HepG2 (cell line): ENCODE results near the gene NECTIN2. TPM values are rescaled to one million over a fixed set of nuclear protein-coding genes. Genes with fewer than 3 reads are reported as not detected.

ENCODE experiments used
- CBX5 ChIP-seq: sonication (generic); formaldehyde crosslinking; IDR thresholded peaks from 2 replicates; pipeline ENCODE4 v1.4.0; 2020; ENCODE audit warnings: missing genetic modification reagents, borderline replicate concordance
- ISX ChIP-seq: sonication (generic); formaldehyde crosslinking; conservative IDR thresholded peaks from 2 replicates; pipeline ENCODE4 v1.5.0; 2020; ENCODE audit warnings: missing genetic modification reagents
- KDM2A ChIP-seq: sonication (generic); formaldehyde crosslinking; IDR thresholded peaks from 2 replicates; pipeline ENCODE4 v1.4.0; 2020; ENCODE audit warnings: low read depth, missing genetic modification reagents, borderline replicate concordance
- KDM5B ChIP-seq: sonication (generic); formaldehyde crosslinking; IDR thresholded peaks from 2 replicates; pipeline ENCODE4 v1.4.0; 2020; ENCODE audit warnings: missing genetic modification reagents, mild to moderate bottlenecking, borderline replicate concordance
- KLF12 ChIP-seq: sonication (generic); formaldehyde crosslinking; IDR thresholded peaks from 2 replicates; pipeline ENCODE4 v1.4.0; 2020; ENCODE audit warnings: missing genetic modification reagents, borderline replicate concordance
- KLF15 ChIP-seq: sonication (generic); formaldehyde crosslinking; IDR thresholded peaks from 2 replicates; pipeline ENCODE4 v1.8.1; 2023; ENCODE audit warnings: borderline replicate concordance, mild to moderate bottlenecking, inconsistent platforms, missing genetic modification reagents, mixed read lengths
- MLLT10 ChIP-seq: sonication (generic); formaldehyde crosslinking; IDR thresholded peaks from 2 replicates; pipeline ENCODE4 v1.4.0; 2020; ENCODE audit warnings: missing genetic modification reagents
- PHF20 ChIP-seq: sonication (generic); formaldehyde crosslinking; IDR thresholded peaks from 2 replicates; pipeline ENCODE4 v1.5.0; 2020; ENCODE audit warnings: mild to moderate bottlenecking, missing genetic modification reagents
- PHF5A ChIP-seq: IDR thresholded peaks from one replicate; pipeline ENCODE4 v1.6.1; 2018; ENCODE audit warnings: low read depth, missing genetic modification reagents; ENCODE audit not compliant: unreplicated experiment
- U2AF2 ChIP-seq: fragments of 200-400 bp; formaldehyde crosslinking; IDR thresholded peaks from 2 replicates; pipeline ENCODE4 v1.6.1; 2017; ENCODE audit warnings: low read depth, mild to moderate bottlenecking, low read length
- ZMAT3 ChIP-seq: sonication (generic); formaldehyde crosslinking; conservative IDR thresholded peaks from 2 replicates; pipeline ENCODE4 v1.7.0; 2021; ENCODE audit warnings: missing genetic modification reagents
- ZNF382 ChIP-seq: sonication (generic); formaldehyde crosslinking; IDR thresholded peaks from 2 replicates; pipeline ENCODE4 v1.5.0; 2020; ENCODE audit warnings: missing genetic modification reagents, mild to moderate bottlenecking, borderline replicate concordance
- ZNF44 ChIP-seq: sonication (generic); formaldehyde crosslinking; IDR thresholded peaks from 2 replicates; pipeline ENCODE4 v1.5.1; 2020; ENCODE audit warnings: mild to moderate bottlenecking, missing genetic modification reagents
- ZNF672 ChIP-seq: sonication (generic); formaldehyde crosslinking; IDR thresholded peaks from 2 replicates; pipeline ENCODE4 v1.8.1; 2022; ENCODE audit warnings: missing genetic modification reagents
- polyA plus RNA-seq, 8 experiments: library from polyadenylated mRNA; depleted of rRNA in 3 of 8; stranded (reverse) in 7 of 8; unstranded in 1 of 8; fragments of >200 nt; fragmentation: Illumina TruSeq in 4 of 8; extraction: Trizol in 4 of 8; gene quantifications; 2 replicates each; pipeline versions ENCODE4 v1.2.1 to v1.2.3, GENCODE V29; 2011 to 2016; ENCODE audit warnings: low read depth in 4 of 8, missing spikeins in 1 of 8, mixed read lengths in 1 of 8; ENCODE audit not compliant: insufficient read depth in 1 of 8
- total RNA-seq, 5 experiments: library from RNA; depleted of rRNA; stranded (reverse); fragments of >200 nt; fragmentation: Illumina TruSeq; extraction: Trizol; gene quantifications; 2 replicates each; pipeline ENCODE4 v1.2.3, GENCODE V29; 2016; ENCODE audit warnings: low read depth in 1 of 5
- TF ChIP-seq, protein P1 (sequence below): sonication (generic); formaldehyde crosslinking; IDR thresholded peaks from 2 replicates; pipeline ENCODE4 v1.4.0; 2020; ENCODE audit warnings: missing genetic modification reagents, mild to moderate bottlenecking, borderline replicate concordance
- TF ChIP-seq, protein P2 (sequence below): sonication (generic); formaldehyde crosslinking; conservative IDR thresholded peaks from 2 replicates; pipeline ENCODE4 v1.4.0; 2020; ENCODE audit warnings: missing genetic modification reagents
- TF ChIP-seq, protein P3 (sequence below): sonication (generic); formaldehyde crosslinking; IDR thresholded peaks from 2 replicates; pipeline ENCODE4 v1.4.0; 2020; ENCODE audit warnings: missing genetic modification reagents
- TF ChIP-seq, protein P4 (sequence below): sonication (generic); formaldehyde crosslinking; IDR thresholded peaks from 2 replicates; pipeline ENCODE4 v1.8.1; 2023; ENCODE audit warnings: mild to moderate bottlenecking, missing genetic modification reagents
- TF ChIP-seq, protein P5 (sequence below): sonication (generic); formaldehyde crosslinking; IDR thresholded peaks from 2 replicates; pipeline ENCODE4 v1.4.0; 2020; ENCODE audit warnings: low read depth, mild to moderate bottlenecking, missing genetic modification reagents
- TF ChIP-seq, protein P6 (sequence below): sonication (generic); formaldehyde crosslinking; IDR thresholded peaks from 2 replicates; pipeline ENCODE4 v1.5.1; 2020; ENCODE audit warnings: mild to moderate bottlenecking, missing genetic modification reagents

NECTIN2 gene
- total and polyA plus RNA-seq, 2 of the 13 experiments (the other 11 are each of a cell fraction or from before 2014, with no cell fraction given) = 75.4 to 114 TPM

DNA sequence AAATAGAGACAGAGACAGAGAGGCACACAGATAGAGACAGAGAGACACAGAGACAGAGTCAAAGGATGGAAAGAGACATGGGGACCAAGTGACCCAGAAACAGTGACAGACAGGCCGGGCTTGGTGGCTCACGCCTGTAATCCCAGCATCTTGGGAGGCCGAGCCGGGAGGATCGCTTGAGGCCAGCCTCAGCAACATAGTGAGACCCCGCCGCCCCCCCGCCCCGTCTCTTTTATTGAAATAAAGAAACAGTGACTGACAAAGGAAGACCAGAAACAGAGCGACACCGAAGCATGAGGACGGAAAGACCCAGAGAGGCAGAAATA lies 848 bp upstream of the NECTIN2 start (continued):
- TF ChIP-seq, protein P1, sequence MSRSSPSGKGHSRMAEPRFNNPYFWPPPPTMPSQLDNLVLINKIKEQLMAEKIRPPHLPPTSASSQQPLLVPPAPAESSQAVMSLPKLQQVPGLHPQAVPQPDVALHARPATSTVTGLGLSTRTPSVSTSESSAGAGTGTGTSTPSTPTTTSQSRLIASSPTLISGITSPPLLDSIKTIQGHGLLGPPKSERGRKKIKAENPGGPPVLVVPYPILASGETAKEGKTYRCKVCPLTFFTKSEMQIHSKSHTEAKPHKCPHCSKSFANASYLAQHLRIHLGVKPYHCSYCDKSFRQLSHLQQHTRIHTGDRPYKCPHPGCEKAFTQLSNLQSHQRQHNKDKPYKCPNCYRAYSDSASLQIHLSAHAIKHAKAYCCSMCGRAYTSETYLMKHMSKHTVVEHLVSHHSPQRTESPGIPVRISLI (CRISPR knock-in tag) = no peak
- TF ChIP-seq PHF5A (CRISPR knock-in tag) (no peak), U2AF2 (no peak), ZNF672 (CRISPR knock-in tag) (peak; percentile 18; the same call in 1 of the 2 replicates), KLF12 (CRISPR knock-in tag) (no peak), ZNF382 (CRISPR knock-in tag) (no peak), KLF15 (CRISPR knock-in tag) (no peak), MLLT10 (CRISPR knock-in tag) (no peak), ZNF44 (CRISPR knock-in tag) (no peak), ZMAT3 (CRISPR knock-in tag) (no peak), CBX5 (no peak), ISX (CRISPR knock-in tag) (no peak), PHF20 (0 out of 2 replicates have a peak, but pooled peaks have one; percentile 47), KDM2A (CRISPR knock-in tag) (no peak), KDM5B (CRISPR knock-in tag) (0 out of 2 replicates have a peak, but pooled peaks have one; percentile 6)
- TF ChIP-seq, protein P2, sequence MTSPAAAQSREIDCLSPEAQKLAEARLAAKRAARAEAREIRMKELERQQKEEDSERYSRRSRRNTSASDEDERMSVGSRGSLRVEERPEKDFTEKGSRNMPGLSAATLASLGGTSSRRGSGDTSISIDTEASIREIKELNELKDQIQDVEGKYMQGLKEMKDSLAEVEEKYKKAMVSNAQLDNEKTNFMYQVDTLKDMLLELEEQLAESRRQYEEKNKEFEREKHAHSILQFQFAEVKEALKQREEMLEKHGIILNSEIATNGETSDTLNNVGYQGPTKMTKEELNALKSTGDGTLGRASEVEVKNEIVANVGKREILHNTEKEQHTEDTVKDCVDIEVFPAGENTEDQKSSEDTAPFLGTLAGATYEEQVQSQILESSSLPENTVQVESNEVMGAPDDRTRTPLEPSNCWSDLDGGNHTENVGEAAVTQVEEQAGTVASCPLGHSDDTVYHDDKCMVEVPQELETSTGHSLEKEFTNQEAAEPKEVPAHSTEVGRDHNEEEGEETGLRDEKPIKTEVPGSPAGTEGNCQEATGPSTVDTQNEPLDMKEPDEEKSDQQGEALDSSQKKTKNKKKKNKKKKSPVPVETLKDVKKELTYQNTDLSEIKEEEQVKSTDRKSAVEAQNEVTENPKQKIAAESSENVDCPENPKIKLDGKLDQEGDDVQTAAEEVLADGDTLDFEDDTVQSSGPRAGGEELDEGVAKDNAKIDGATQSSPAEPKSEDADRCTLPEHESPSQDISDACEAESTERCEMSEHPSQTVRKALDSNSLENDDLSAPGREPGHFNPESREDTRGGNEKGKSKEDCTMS (CRISPR knock-in tag) = no peak
- TF ChIP-seq, protein P3, sequence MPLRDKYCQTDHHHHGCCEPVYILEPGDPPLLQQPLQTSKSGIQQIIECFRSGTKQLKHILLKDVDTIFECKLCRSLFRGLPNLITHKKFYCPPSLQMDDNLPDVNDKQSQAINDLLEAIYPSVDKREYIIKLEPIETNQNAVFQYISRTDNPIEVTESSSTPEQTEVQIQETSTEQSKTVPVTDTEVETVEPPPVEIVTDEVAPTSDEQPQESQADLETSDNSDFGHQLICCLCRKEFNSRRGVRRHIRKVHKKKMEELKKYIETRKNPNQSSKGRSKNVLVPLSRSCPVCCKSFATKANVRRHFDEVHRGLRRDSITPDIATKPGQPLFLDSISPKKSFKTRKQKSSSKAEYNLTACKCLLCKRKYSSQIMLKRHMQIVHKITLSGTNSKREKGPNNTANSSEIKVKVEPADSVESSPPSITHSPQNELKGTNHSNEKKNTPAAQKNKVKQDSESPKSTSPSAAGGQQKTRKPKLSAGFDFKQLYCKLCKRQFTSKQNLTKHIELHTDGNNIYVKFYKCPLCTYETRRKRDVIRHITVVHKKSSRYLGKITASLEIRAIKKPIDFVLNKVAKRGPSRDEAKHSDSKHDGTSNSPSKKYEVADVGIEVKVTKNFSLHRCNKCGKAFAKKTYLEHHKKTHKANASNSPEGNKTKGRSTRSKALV = no peak
- TF ChIP-seq, protein P4, sequence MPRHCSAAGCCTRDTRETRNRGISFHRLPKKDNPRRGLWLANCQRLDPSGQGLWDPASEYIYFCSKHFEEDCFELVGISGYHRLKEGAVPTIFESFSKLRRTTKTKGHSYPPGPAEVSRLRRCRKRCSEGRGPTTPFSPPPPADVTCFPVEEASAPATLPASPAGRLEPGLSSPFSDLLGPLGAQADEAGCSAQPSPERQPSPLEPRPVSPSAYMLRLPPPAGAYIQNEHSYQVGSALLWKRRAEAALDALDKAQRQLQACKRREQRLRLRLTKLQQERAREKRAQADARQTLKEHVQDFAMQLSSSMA (CRISPR knock-in tag) = no peak; the same call in 1 of the 2 replicates
- TF ChIP-seq, protein P5, sequence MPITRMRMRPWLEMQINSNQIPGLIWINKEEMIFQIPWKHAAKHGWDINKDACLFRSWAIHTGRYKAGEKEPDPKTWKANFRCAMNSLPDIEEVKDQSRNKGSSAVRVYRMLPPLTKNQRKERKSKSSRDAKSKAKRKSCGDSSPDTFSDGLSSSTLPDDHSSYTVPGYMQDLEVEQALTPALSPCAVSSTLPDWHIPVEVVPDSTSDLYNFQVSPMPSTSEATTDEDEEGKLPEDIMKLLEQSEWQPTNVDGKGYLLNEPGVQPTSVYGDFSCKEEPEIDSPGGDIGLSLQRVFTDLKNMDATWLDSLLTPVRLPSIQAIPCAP (CRISPR knock-in tag) = no peak
- TF ChIP-seq, protein P6, sequence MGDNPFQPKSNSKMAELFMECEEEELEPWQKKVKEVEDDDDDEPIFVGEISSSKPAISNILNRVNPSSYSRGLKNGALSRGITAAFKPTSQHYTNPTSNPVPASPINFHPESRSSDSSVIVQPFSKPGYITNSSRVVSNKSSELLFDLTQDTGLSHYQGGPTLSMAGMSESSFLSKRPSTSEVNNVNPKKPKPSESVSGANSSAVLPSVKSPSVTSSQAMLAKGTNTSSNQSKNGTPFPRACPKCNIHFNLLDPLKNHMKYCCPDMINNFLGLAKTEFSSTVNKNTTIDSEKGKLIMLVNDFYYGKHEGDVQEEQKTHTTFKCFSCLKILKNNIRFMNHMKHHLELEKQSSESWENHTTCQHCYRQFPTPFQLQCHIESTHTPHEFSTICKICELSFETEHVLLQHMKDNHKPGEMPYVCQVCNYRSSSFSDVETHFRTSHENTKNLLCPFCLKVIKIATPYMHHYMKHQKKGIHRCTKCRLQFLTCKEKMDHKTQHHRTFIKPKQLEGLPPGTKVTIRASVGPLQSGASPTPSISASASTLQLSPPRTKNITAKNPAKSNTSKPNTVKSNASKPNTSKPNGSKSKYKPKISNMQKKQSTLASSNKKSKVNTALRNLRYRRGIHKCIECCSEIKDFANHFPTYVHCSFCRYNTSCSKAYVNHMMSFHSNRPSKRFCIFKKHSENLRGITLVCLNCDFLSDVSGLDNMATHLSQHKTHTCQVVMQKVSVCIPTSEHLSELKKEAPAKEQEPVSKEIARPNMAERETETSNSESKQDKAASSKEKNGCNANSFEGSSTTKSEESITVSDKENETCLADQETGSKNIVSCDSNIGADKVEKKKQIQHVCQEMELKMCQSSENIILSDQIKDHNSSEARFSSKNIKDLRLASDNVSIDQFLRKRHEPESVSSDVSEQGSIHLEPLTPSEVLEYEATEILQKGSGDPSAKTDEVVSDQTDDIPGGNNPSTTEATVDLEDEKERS (CRISPR knock-in tag) = no peak
